ENCODE results near the gene BCL2L1. TPM values are rescaled to one million over a fixed set of nuclear protein-coding genes. Genes with fewer than 3 reads are reported as not detected.

BCL2L1 gene
- total and polyA plus RNA-seq, 2 experiments from 2014 or later: 56.3 to 83.8 TPM

- TF ChIP-seq EZH2phosphoT487 (IDR thresholded peaks at IDR 0.05; ENCODE audit: insufficient read depth, low read depth): no peak
- no peak for TF ChIP-seq EZH2 (IDR thresholded peaks at IDR 0.05; ENCODE audit: insufficient read depth, poor library complexity, severe bottlenecking)
- 0 out of 2 replicates have a peak, but pooled peaks cover 4% of the 10 kb centered on the region for H3F3A ChIP-seq (ENCODE audit: insufficient read depth)
- no peaks in the 10 kb centered on the region for H4K20me1 ChIP-seq (ENCODE audit: insufficient read depth)
- no peak overlapping the region for H2AFZ ChIP-seq
- in situ Hi-C loops (cut with MboI): no loop called here
- H3K9ac ChIP-seq: no peak overlapping the region
- H3K4me1 ChIP-seq (ENCODE audit: insufficient read depth): peaks cover 33% of the 10 kb centered on the region
- WGBS, 2 experiments (ENCODE audit: low coverage in 1 of 2, low lambda C conversion rate in 2 of 2, missing lambda C conversion rate in 2 of 2): 83 to 88% methylated on average over 11 of the region's 11 CpGs
- no peaks in the 10 kb centered on the region for H3K9me2 ChIP-seq (ENCODE audit: insufficient read depth)
- H3K4me2 ChIP-seq (ENCODE audit: unreplicated experiment): no peak overlapping the region
- H3K27ac ChIP-seq: no peak overlapping the region
- no peaks in the 10 kb centered on the region for H3K27me3 ChIP-seq (replicated peaks; ENCODE audit: insufficient read depth)
- H3K79me2 ChIP-seq (ENCODE audit: insufficient read depth): peaks cover 98% of the 10 kb centered on the region
- no peaks in the 10 kb centered on the region for H3K9me3 ChIP-seq (ENCODE audit: low read depth)
- 0 out of 2 replicates have a peak, but pooled peaks cover 4% of the 10 kb centered on the region for H3K36me3 ChIP-seq (ENCODE audit: low read depth)
- H3K4me3 ChIP-seq: no peak overlapping the region
- peak; percentile 20 for DNase-seq
Measured at GRCh38 chr20:31675828-31676608, 46.6 kb downstream of the BCL2L1 start.

GRCh38 chr20:31674895-31675827 lies 47.5 kb downstream of the BCL2L1 start:
- Histone ChIP-seq H4K20me1 (ENCODE audit: insufficient read depth) (no peaks in the 10 kb centered on the region), H3K27ac (peak overlapping the region; percentile 9), H3K36me3 (ENCODE audit: low read depth) (0 out of 2 replicates have a peak, but pooled peaks cover 4% of the 10 kb centered on the region), H3K4me3 (no peak overlapping the region), H3K9ac (no peak overlapping the region), H3K9me3 (ENCODE audit: low read depth) (no peaks in the 10 kb centered on the region), H3F3A (ENCODE audit: insufficient read depth) (0 out of 2 replicates have a peak, but pooled peaks cover 4% of the 10 kb centered on the region), H2AFZ (no peak overlapping the region), H3K4me2 (ENCODE audit: unreplicated experiment) (peak overlapping the region; percentile 49), H3K79me2 (ENCODE audit: insufficient read depth) (peaks cover 98% of the 10 kb centered on the region), H3K9me2 (ENCODE audit: insufficient read depth) (no peaks in the 10 kb centered on the region), H3K4me1 (ENCODE audit: insufficient read depth) (peaks cover 33% of the 10 kb centered on the region), H3K27me3 (replicated peaks; ENCODE audit: insufficient read depth) (no peaks in the 10 kb centered on the region)
- DNase-seq: peak; percentile 75
- WGBS, 2 experiments (ENCODE audit: low coverage in 1 of 2, low lambda C conversion rate in 2 of 2, missing lambda C conversion rate in 2 of 2): 60 to 62% methylated on average over 10 of the region's 10 CpGs
- TF ChIP-seq EZH2phosphoT487 (IDR thresholded peaks at IDR 0.05; ENCODE audit: insufficient read depth, low read depth) (no peak), EZH2 (IDR thresholded peaks at IDR 0.05; ENCODE audit: insufficient read depth, poor library complexity, severe bottlenecking) (no peak)
- in situ Hi-C loops (cut with MboI): no loop called here

GRCh38 chr20:31673943-31674463 lies 48.7 kb downstream of the BCL2L1 start:
- H3K79me2 ChIP-seq (ENCODE audit: insufficient read depth): peaks cover 98% of the 10 kb centered on the region
- no peaks in the 10 kb centered on the region for H3K9me3 ChIP-seq (ENCODE audit: low read depth)
- H2AFZ ChIP-seq: no peak overlapping the region
- 0 out of 2 replicates have a peak, but pooled peaks cover 4% of the 10 kb centered on the region for H3K36me3 ChIP-seq (ENCODE audit: low read depth)
- H3K4me2 ChIP-seq (ENCODE audit: unreplicated experiment): no peak overlapping the region
- DNase-seq: no peak
- no peaks in the 10 kb centered on the region for H3K27me3 ChIP-seq (replicated peaks; ENCODE audit: insufficient read depth)
- 89 to 98% methylated on average over 2 of the region's 2 CpGs for WGBS, 2 experiments (ENCODE audit: low coverage in 1 of 2, low lambda C conversion rate in 2 of 2, missing lambda C conversion rate in 2 of 2)
- H3K4me1 ChIP-seq (ENCODE audit: insufficient read depth): peaks cover 29% of the 10 kb centered on the region
- H4K20me1 ChIP-seq (ENCODE audit: insufficient read depth): no peaks in the 10 kb centered on the region
- in situ Hi-C loops (cut with MboI): no loop called here
- TF ChIP-seq EZH2 (IDR thresholded peaks at IDR 0.05; ENCODE audit: insufficient read depth, poor library complexity, severe bottlenecking): no peak
- TF ChIP-seq EZH2phosphoT487 (IDR thresholded peaks at IDR 0.05; ENCODE audit: insufficient read depth, low read depth): no peak
- H3K4me3 ChIP-seq: no peak overlapping the region
- no peaks in the 10 kb centered on the region for H3K9me2 ChIP-seq (ENCODE audit: insufficient read depth)
- no peak overlapping the region for H3K9ac ChIP-seq
- no peak overlapping the region for H3K27ac ChIP-seq
- H3F3A ChIP-seq (ENCODE audit: insufficient read depth): 0 out of 2 replicates have a peak, but pooled peaks cover 4% of the 10 kb centered on the region

- Histone ChIP-seq H3K4me1 (ENCODE audit: insufficient read depth) (peaks cover 24% of the 10 kb centered on the region), H3K27me3 (replicated peaks; ENCODE audit: insufficient read depth) (no peaks in the 10 kb centered on the region), H3K9me2 (ENCODE audit: insufficient read depth) (no peaks in the 10 kb centered on the region), H3K27ac (no peak overlapping the region), H3K4me3 (no peak overlapping the region), H3K79me2 (ENCODE audit: insufficient read depth) (peaks cover 98% of the 10 kb centered on the region), H3F3A (ENCODE audit: insufficient read depth) (0 out of 2 replicates have a peak, but pooled peaks cover 4% of the 10 kb centered on the region), H3K4me2 (ENCODE audit: unreplicated experiment) (no peak overlapping the region), H3K9ac (no peak overlapping the region), H3K9me3 (ENCODE audit: low read depth) (no peaks in the 10 kb centered on the region), H4K20me1 (ENCODE audit: insufficient read depth) (no peaks in the 10 kb centered on the region), H2AFZ (no peak overlapping the region), H3K36me3 (ENCODE audit: low read depth) (0 out of 2 replicates have a peak, but pooled peaks cover 4% of the 10 kb centered on the region)
- in situ Hi-C loops (cut with MboI): no loop called here
- TF ChIP-seq EZH2phosphoT487 (IDR thresholded peaks at IDR 0.05; ENCODE audit: insufficient read depth, low read depth): no peak
- TF ChIP-seq EZH2 (IDR thresholded peaks at IDR 0.05; ENCODE audit: insufficient read depth, poor library complexity, severe bottlenecking): no peak
- no peak for DNase-seq
Measured at GRCh38 chr20:31673435-31673834, 49.2 kb downstream of the BCL2L1 start.
